Activated CD4-positive, CD25-positive, alpha-beta regulatory T cell treated with anti-CD3 and anti-CD28 coated beads, Interleukin-2, amount 50 U/mL, for 72 hours (primary cell): ENCODE results near the gene KCNAB1.
A peak's percentile ranks its signal among the peaks of the same experiment; 100 is the strongest.
"Not testable (repeated sequence)": the region's sequence is repeated elsewhere in the genome, so short reads cannot be mapped to it uniquely, and the experiment has no call there.

Source experiments
- DNase-seq: peaks from one replicate; pipeline ENCODE4 v3.0.0; 2021

KCNAB1 gene

GRCh38 chr3:156551746-156552145, 431.4 kb downstream of the KCNAB1 start:
- no peak for DNase-seq

- DNase-seq = no peak
Measured at GRCh38 chr3:156552973-156553372, 432.6 kb downstream of the KCNAB1 start.

- DNase-seq = no peak
Measured at GRCh38 chr3:156553705-156554356, 433.5 kb downstream of the KCNAB1 start.

GRCh38 chr3:156554515-156554841, 434.1 kb downstream of the KCNAB1 start:
- no peak for DNase-seq

- DNase-seq = peak; percentile 97
Measured at GRCh38 chr3:156554842-156555687, 434.7 kb downstream of the KCNAB1 start, which contains the start of gene SSR3. Gene SSR3 (minus strand): TSS chr3:156555117. CDS start chr3:156555089, 28 bp downstream.

- DNase-seq = no peak
Measured at GRCh38 chr3:156558389-156558788, 438.0 kb downstream of the KCNAB1 start.

- no peak for DNase-seq
Measured at GRCh38 chr3:156559321-156559720, 438.9 kb downstream of the KCNAB1 start.

GRCh38 chr3:156561533-156561932, 441.2 kb downstream of the KCNAB1 start:
- no peak for DNase-seq

GRCh38 chr3:156562486-156562885, 442.1 kb downstream of the KCNAB1 start:
- not testable (repeated sequence) for DNase-seq

GRCh38 chr3:156563900-156564682, 443.7 kb downstream of the KCNAB1 start:
- DNase-seq = no peak

- DNase-seq = not testable (repeated sequence)
Measured at GRCh38 chr3:156569016-156569415, 448.6 kb downstream of the KCNAB1 start.

- DNase-seq = not testable (repeated sequence)
Measured at GRCh38 chr3:156569881-156570280, 449.5 kb downstream of the KCNAB1 start.

- no peak for DNase-seq
Measured at GRCh38 chr3:156575641-156576040, 455.3 kb downstream of the KCNAB1 start.

GRCh38 chr3:156576051-156576450, 455.7 kb downstream of the KCNAB1 start:
- no peak for DNase-seq

GRCh38 chr3:156576651-156577348, 456.4 kb downstream of the KCNAB1 start:
- no peak for DNase-seq

GRCh38 chr3:156577736-156578135, 457.4 kb downstream of the KCNAB1 start:
- no peak for DNase-seq

GRCh38 chr3:156579427-156579851, 459.1 kb downstream of the KCNAB1 start:
- DNase-seq = no peak

GRCh38 chr3:156581033-156581432, 460.7 kb downstream of the KCNAB1 start:
- DNase-seq = no peak

GRCh38 chr3:156581954-156582353, 461.6 kb downstream of the KCNAB1 start:
- no peak for DNase-seq

- no peak for DNase-seq
Measured at GRCh38 chr3:156582532-156583183, 462.3 kb downstream of the KCNAB1 start.

- no peak for DNase-seq
Measured at GRCh38 chr3:156583469-156583868, 463.1 kb downstream of the KCNAB1 start.
